H7 (cell line): ENCODE measurements around the gene CCT7. TPM values are rescaled to one million over a fixed set of nuclear protein-coding genes. Genes with fewer than 3 reads are reported as not detected.
A peak's percentile ranks its signal among the peaks of the same experiment; 100 is the strongest.

Source experiments
- DNase-seq: peaks from one replicate; pipeline ENCODE4 v3.0.0; 2012
- H3K27me3 ChIP-seq: 2 replicates; pipeline ENCODE4 v1.6.0; 2011; ENCODE audit warnings: mild to moderate bottlenecking, low read length; ENCODE audit not compliant: control insufficient read depth, insufficient read depth
- H3K36me3 ChIP-seq: replicated peaks from 2 replicates; pipeline ENCODE4 v1.5.1; 2011; ENCODE audit warnings: low read length; ENCODE audit not compliant: control insufficient read depth, insufficient read depth
- H3K4me3 ChIP-seq: 2 replicates; pipeline ENCODE4 v1.5.1; 2011; ENCODE audit warnings: low read depth, mild to moderate bottlenecking, control low read depth, low read length, moderate library complexity; ENCODE audit not compliant: insufficient read depth
- total RNA-seq: library from RNA; depleted of rRNA; stranded (reverse); fragments of >200 nt; shearing (Covaris generic); gene quantifications from 2 replicates; pipeline ENCODE4 v1.2.3, GENCODE V29; 2014

The CCT7 gene
- total RNA-seq, 1 experiment from 2014 or later = 529 TPM

DNA sequence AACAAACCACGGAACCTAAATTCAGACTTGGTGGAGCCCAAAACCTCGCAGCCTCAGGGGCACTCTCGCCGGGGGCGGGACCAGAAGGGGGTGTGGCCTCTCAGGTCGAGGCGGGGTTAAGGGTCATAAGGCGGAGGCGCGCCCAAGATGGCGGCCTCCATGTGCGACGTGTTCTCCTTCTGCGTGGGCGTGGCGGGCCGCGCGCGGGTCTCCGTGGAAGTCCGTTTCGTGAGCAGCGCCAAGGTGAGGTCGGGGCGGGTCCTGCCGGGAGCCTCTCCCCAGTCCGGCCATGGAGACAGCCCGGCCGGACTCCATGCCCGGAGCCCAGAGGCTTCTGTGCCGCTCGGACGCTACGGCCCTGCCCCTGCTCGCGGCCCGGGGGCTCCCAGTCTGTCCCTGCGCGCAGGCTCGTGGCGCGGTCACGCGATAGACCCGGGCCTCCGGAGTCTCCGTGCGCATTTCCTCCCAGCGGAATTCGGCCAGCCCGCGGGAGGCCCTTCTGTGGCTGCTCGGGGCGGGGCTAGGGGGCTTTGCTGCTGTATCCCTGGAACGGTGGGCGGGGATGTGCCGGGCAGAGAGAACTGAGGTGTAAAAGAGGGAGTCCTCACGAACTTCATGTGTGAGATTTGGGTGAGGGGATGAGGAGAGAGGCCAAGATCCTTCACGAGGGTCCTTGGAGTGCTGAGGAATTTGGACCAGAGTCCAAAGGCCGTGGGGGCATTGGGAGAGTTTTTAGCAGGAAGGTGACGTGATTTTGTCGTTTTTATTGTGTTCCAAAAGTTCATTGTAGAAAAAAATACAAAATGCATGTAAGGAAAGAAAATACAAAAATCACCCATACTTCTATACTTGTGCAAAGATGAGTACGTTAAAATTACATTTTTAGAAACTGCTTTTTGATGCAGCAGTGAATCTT is 19.7 kb upstream of the CCT7 start, which contains the start of gene SMYD5:
TSS of gene SMYD5 (plus strand) at position 126 of the 916 bp plus-strand sequence. CDS start at position 148, 22 bp downstream.
- Histone ChIP-seq H3K4me3 (peak within 1 kb of the TSS; percentile 89), H3K36me3 (no peaks in the 10 kb centered on the region; the same call in 1 of the 2 replicates), H3K27me3 (no peaks in the 10 kb centered on the region; the same call in 1 of the 2 replicates)
- peak; percentile 96 for DNase-seq

DNA sequence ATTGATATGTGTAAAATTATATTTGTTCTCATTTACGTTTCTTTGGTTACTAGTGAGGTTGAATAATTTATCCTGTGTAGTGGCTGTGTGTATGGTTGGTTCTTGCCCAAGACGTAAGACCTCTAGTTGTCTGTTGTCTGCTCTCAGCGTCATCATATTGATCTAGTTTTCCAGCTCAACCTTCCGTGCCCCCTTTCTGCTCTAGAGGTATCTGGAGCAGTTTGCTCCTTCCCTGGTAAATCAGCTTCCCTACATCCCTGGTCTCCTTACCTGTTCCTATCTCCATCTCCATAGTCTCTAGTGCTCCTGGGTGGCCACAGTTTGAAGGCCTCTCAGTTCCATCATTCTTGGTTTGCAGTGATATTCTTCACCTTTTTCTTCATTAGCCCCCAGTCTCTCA is 18.9 kb upstream of the CCT7 start:
- no peak overlapping the region for H3K4me3 ChIP-seq
- DNase-seq = no peak
- no peaks in the 10 kb centered on the region for H3K27me3 ChIP-seq
- H3K36me3 ChIP-seq = peaks cover 2% of the 10 kb centered on the region

DNA sequence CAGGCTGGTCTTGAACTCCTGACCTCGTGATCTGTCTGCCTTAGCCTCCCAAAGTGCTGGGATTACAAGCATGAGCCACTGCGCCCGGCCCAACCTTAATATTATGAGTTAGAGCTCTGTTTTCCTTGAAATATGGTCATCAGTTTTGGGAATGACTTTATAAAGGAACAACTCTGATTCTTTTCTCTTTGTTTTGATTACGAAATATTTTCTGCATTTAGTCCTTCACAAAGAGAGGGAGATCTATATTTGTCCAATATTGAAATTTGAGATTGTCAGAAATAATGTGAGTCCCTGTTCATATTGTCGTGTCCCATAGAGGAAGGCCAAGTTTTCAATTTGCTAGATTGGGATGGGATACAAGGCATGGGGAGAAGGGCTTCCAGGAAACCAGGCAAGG is 16.9 kb upstream of the CCT7 start:
- DNase-seq = no peak
- Histone ChIP-seq H3K36me3 (peaks cover 10% of the 10 kb centered on the region), H3K4me3 (no peak overlapping the region), H3K27me3 (no peaks in the 10 kb centered on the region)

DNA sequence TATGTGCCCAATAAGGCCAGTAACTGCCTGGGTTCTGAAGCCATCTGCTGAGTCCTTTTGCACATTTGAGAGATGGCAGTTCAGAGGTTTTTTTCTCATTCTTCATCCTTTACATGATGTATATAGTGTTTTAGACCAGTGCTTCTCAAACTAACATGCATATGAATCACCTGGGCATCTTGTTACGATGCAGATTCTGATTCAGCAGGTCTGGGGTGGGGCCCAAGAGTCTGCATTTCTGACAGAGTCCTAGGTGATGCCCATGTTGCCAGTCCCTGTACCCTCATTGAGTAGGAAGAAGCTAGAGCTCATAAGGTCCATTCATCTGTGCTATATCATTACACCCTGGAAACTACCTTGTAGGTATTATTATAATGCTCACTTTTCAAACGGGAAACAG is 16.3 kb upstream of the CCT7 start:
- DNase-seq = no peak
- Histone ChIP-seq H3K4me3 (no peak overlapping the region), H3K36me3 (peaks cover 13% of the 10 kb centered on the region), H3K27me3 (no peaks in the 10 kb centered on the region)

DNA sequence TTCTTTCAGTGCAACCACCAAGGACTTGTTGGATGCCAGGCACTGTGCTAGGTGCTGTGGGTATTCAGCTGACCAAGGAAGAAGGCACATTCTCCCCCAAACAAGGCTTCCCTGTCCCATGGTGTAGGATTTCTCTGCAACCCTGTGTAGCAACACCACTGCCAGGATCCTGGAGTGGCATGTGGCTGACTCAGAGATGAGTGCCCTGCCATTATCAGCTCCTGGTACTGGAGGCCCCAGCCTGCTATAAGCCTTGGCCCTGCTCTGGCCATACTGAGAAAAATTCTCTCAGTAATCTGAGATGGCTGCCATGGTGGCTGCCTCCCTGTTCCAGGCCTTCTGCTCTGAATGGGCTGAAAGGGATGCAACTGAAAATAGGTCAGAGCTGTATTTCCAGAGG is 15.8 kb upstream of the CCT7 start:
- DNase-seq = no peak
- H3K4me3 ChIP-seq = no peak overlapping the region
- peaks cover 17% of the 10 kb centered on the region for H3K36me3 ChIP-seq
- no peaks in the 10 kb centered on the region for H3K27me3 ChIP-seq

DNA sequence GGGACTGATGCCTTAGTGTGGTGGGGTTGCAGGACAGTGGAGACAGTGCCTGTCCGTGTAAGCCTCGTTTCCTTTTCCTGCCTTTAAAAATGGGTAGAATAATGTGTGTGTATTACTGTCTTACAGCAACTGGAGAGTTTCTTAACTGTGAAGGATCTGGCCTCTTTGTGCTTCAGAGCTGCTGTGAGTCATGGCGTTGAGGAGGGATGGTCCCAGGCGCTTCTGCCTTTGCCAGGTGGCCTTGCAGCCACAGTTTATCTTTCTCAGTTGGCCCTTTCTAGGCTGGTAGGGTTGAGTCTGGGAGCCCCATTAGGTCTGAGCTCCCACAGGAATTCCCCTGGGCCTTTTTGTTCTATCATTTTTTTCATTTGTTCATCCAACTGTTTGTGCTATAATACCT is 10.3 kb upstream of the CCT7 start:
- DNase-seq = no peak

DNA sequence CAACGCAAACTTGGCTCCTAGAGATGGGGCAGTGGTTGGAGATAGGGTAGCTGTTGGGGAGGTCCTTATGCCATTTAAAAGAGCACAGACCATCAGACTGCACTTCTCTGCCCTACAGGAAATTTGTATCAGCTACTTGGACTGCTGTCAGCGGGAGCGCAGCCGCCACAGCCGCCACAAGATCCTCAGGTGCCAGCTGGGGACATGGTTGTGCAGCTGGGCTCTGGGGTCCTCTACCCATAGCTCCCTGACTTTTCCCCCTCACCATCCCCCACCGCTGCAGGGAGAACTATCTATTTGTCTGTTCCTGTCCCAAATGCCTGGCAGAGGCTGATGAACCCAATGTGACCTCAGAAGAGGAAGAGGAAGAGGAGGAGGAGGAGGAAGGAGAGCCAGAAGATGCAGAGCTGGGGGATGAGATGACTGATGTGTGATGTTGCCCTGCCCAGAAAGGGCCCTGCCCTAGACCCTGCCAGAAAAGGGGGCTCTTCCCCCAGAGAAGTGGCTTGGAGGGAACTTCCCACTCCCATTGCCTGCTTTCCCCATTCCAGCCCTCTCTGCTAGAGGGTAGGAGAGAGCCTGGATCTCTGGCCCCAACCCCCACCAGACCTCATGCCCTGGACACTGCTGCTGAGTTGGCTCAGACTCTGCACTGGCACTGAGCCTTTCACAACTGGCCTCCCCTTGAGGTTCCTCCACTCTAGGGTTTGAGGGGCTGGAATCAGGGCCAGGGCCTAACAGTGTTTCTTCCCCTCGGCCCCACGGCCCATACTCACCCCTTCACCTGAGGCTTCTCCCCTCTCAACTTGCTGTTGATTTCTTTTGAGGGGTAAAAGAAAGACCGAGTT is 8.4 kb upstream of the CCT7 start:
- no peak for DNase-seq
- H3K36me3 ChIP-seq = peaks cover 24% of the 10 kb centered on the region
- H3K27me3 ChIP-seq = no peaks in the 10 kb centered on the region
- H3K4me3 ChIP-seq = no peak overlapping the region

More for the DNA sequence above, 10.3 kb upstream of the CCT7 start:
- H3K36me3 ChIP-seq = peaks cover 27% of the 10 kb centered on the region
- no peak overlapping the region for H3K4me3 ChIP-seq
- no peaks in the 10 kb centered on the region for H3K27me3 ChIP-seq

DNA sequence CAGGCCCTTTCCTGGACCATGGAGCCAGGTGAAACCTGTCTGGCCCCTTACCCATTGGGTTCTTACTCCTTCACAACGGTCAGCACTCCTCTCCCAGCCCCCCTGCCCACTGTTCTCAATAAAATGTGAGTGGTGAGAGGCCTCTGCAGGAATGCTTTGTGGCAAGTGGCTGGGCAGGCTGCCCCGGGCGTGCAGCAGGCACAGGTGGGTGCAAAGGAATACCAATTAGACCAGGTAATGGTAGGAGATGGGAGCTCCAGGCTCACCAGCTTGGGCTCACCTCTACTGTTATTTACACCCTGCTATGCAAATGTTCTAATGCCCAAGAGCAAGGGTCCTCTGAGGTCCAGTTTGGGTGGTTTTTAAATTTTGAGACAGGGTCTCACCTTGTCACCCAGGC is 7.0 kb upstream of the CCT7 start:
- DNase-seq = no peak
- Histone ChIP-seq H3K36me3 (peaks cover 18% of the 10 kb centered on the region), H3K4me3 (no peak overlapping the region), H3K27me3 (no peaks in the 10 kb centered on the region)

DNA sequence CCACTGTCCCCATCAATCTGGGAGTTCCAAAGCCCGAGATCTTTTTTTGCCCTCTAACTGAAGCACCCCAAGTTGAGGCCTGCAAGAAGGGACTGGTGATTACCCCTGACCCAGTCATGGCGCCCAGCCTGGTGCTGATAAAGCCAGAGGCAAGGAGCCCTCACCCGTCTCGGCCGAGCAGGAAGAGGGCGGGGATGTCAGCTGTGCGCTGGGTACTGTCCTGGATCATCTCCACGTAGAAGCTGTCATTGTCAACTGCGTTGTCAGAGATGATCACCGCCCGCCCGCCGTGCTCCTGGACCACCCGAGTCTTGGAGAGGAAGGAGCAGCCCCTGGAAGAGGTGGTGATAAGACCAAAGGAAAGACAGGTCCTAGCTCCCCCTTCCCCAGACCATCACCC is 5.5 kb upstream of the CCT7 start:
- peaks cover 6% of the 10 kb centered on the region for H3K36me3 ChIP-seq
- no peak for DNase-seq
- no peak overlapping the region for H3K4me3 ChIP-seq
- no peaks in the 10 kb centered on the region for H3K27me3 ChIP-seq

DNA sequence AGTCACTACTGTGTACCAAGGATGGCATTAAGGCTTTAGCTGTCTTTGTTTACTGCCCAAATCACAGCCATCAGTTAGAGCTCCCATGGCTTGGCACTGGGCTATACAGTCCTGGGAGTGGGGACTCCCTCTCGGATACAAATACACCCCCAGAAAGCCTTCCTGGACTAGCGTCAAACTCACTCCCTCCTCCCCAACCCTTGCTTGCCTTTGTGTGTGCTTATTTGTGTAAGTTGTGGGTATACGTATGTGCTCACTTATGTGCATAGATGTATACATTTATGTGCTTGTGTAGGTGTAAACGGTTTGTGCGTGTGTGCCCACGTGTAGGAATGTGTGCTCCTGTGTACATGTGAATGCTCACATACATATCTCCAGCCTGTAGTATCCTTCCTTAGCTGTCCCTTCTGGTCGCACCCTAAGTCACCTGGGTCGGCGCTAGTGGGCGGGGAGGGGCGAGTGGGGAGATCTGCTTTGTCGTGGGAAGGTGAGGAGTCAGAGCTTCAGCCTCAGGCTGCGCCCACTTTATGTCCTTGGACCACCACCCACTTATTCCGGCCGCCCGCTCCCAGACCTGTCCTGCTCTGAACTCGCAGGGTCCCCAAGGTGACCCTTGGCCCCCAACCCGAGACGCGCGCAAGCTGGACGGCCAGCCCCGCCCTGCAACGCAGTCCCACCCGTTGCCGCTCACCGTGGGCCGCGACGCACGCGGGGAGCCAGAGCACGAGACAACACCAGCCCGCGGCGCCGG is 1.5 kb upstream of the CCT7 start:
- no peak for DNase-seq
- Histone ChIP-seq H3K27me3 (no peaks in the 10 kb centered on the region), H3K36me3 (no peaks in the 10 kb centered on the region), H3K4me3 (peak overlapping the region; percentile 73)

DNA sequence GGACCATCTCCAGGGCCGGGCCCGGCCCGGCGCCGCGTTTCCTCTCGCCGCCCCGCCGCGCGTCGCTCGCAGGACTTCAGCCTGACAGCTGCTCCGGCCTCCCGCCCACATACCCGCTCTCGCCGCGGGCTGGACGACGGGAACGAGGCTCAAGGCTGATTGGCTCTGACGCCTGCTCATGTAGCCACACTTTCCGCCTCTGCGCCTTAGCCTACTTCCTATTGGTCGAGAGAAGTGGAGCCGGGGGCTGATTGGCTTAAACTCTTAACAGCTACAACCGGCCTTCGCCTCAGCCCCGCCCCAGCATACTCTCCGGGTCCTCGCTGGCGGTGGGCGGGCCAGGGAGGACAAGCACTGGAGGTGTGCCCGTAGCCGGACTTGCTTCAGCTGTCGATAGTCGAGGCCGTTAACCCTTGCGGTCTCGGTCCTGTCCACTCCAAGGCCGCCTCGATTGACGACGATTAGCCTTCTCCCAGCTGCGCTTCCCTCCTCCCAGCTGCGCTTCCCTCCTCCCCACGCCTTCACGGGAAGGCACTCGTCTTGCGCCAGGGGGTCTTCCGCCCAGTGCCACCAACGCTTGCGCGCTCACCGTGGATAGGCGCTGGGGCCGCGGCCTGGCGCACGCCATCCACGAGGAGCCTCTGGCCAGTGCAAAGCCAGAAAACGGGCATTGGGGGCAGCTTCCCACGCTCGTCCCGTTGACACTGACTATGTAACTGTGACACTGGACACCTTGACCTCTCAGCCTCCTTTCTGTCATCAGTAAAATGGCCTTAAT is 765 bp upstream of the CCT7 start, which contains the start of gene PRADC1:
TSS of gene PRADC1 (minus strand) at position 86 of the 778 bp plus-strand sequence. CDS start at position 7, 79 bp downstream.
- H3K27me3 ChIP-seq = no peaks in the 10 kb centered on the region
- no peaks in the 10 kb centered on the region for H3K36me3 ChIP-seq
- peak; percentile 99 for DNase-seq
- peak within 1 kb of the TSS; percentile 99 for H3K4me3 ChIP-seq

DNA sequence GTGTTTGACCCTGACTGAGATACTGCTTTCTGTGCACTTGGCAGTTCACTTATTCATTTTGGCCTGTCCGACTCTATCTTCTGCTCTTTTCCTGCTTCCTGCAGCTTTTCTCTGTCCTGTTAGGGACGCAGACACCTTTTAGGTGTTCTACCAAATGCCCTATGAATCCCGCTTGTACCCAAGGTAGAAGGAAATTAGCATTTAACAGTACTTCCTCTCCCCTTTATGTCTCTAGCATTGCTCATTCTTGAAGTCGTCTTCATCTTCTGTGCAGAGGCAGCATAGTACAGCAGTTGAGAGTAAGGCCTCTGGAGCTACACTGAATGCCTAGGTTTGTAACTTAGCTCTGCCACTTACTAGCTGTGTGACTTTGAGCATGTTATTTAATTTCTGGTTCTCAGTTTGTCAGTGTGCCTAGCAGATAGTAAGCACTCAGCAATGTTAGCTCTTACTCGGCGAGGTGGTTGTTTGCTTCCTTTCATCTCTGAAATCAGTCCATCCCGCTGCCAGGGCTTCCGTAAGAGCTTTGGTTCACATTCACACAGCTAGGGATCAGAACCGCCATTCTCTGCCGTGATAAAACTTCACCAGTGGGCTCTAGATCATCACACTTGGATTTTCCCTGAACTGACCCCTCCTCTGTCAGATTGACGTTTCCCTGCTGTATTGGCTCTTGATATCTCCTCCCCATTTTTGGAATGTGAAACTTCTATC is 1.4 kb downstream of the CCT7 start:
- Histone ChIP-seq H3K36me3 (peaks cover 14% of the 10 kb centered on the region), H3K4me3 (peak overlapping the region; percentile 99), H3K27me3 (no peaks in the 10 kb centered on the region)
- no peak for DNase-seq

DNA sequence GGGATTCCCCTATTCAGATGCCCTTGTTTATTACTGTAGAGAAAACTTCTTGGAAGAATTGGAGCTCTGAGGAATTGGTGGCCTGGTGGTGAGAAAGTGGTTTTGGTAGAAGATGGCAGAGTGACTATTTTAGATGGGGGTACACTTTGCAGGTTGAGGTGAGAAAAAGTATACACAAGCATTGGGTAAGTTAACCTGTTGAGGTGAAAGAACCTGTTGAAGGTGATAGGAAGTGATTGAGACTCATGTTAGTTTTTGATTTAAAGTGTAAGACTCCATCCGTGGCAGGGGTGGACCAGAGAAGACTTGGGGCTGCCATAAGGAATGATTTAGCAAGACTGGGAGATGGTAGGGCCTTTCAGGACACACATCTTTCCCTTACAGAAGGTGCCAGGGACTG is 3.1 kb downstream of the CCT7 start:
- Histone ChIP-seq H3K27me3 (no peaks in the 10 kb centered on the region), H3K36me3 (peaks cover 18% of the 10 kb centered on the region), H3K4me3 (no peak overlapping the region)
- no peak for DNase-seq
